Measurements from ENCODE around the gene TBC1D19.

TBC1D19 gene

GRCh38 chr4:26751004-26751403 is 167.1 kb downstream of the TBC1D19 start:
- no peak overlapping the region for H3K4me3 ChIP-seq (ENCODE audit: control insufficient read depth, low read depth, low read length)
- no peak for TF ChIP-seq CTCF (conservative IDR thresholded peaks at IDR 0.05; ENCODE audit: control insufficient read depth, insufficient read depth, low read depth, low read length)

GRCh38 chr4:26751838-26752237 is 168.0 kb downstream of the TBC1D19 start:
- DNase-seq (ENCODE audit: low read depth) = no peak
- no peak overlapping the region for H3K4me3 ChIP-seq (ENCODE audit: control insufficient read depth, low read depth, low read length)
- TF ChIP-seq CTCF (conservative IDR thresholded peaks at IDR 0.05; ENCODE audit: control insufficient read depth, insufficient read depth, low read depth, low read length) = no peak

More at GRCh38 chr4:26751004-26751403, 167.1 kb downstream of the TBC1D19 start:
- no peak for DNase-seq (ENCODE audit: low read depth)

- TF ChIP-seq CTCF (conservative IDR thresholded peaks at IDR 0.05; ENCODE audit: control insufficient read depth, insufficient read depth, low read depth, low read length) = no peak
Measured at GRCh38 chr4:26753187-26753586, 169.3 kb downstream of the TBC1D19 start.

GRCh38 chr4:26753617-26754016 is 169.7 kb downstream of the TBC1D19 start:
- H3K4me3 ChIP-seq (ENCODE audit: control insufficient read depth, low read depth, low read length) = no peak overlapping the region
- no peak for TF ChIP-seq CTCF (conservative IDR thresholded peaks at IDR 0.05; ENCODE audit: control insufficient read depth, insufficient read depth, low read depth, low read length)
- DNase-seq (ENCODE audit: low read depth) = peak; percentile 47

More at GRCh38 chr4:26753187-26753586, 169.3 kb downstream of the TBC1D19 start:
- no peak overlapping the region for H3K4me3 ChIP-seq (ENCODE audit: control insufficient read depth, low read depth, low read length)
- no peak for DNase-seq (ENCODE audit: low read depth)

- TF ChIP-seq CTCF (conservative IDR thresholded peaks at IDR 0.05; ENCODE audit: control insufficient read depth, insufficient read depth, low read depth, low read length) = no peak
- no peak overlapping the region for H3K4me3 ChIP-seq (ENCODE audit: control insufficient read depth, low read depth, low read length)
- no peak for DNase-seq (ENCODE audit: low read depth)
Measured at GRCh38 chr4:26757751-26758150, 173.9 kb downstream of the TBC1D19 start.

GRCh38 chr4:26758899-26759298 is 175.0 kb downstream of the TBC1D19 start:
- no peak overlapping the region for H3K4me3 ChIP-seq (ENCODE audit: control insufficient read depth, low read depth, low read length)
- no peak for TF ChIP-seq CTCF (conservative IDR thresholded peaks at IDR 0.05; ENCODE audit: control insufficient read depth, insufficient read depth, low read depth, low read length)
- no peak for DNase-seq (ENCODE audit: low read depth)

GRCh38 chr4:26762650-26763049 is 178.8 kb downstream of the TBC1D19 start:
- DNase-seq (ENCODE audit: low read depth) = peak; percentile 48
- H3K4me3 ChIP-seq (ENCODE audit: control insufficient read depth, low read depth, low read length) = no peak overlapping the region
- TF ChIP-seq CTCF (conservative IDR thresholded peaks at IDR 0.05; ENCODE audit: control insufficient read depth, insufficient read depth, low read depth, low read length) = no peak

All from fibroblast of mammary gland (primary cell).